GM19240 (cell line): ENCODE data around the gene WFDC10A.
"Not testable (repeated sequence)": the region's sequence is repeated elsewhere in the genome, so short reads cannot be mapped to it uniquely, and the experiment has no call there.

Experiments used
- DNase-seq: peaks from one replicate; pipeline ENCODE4 v3.0.0; 2011; ENCODE audit warnings: low spot score; ENCODE audit not compliant: insufficient read length

The WFDC10A gene

DNA sequence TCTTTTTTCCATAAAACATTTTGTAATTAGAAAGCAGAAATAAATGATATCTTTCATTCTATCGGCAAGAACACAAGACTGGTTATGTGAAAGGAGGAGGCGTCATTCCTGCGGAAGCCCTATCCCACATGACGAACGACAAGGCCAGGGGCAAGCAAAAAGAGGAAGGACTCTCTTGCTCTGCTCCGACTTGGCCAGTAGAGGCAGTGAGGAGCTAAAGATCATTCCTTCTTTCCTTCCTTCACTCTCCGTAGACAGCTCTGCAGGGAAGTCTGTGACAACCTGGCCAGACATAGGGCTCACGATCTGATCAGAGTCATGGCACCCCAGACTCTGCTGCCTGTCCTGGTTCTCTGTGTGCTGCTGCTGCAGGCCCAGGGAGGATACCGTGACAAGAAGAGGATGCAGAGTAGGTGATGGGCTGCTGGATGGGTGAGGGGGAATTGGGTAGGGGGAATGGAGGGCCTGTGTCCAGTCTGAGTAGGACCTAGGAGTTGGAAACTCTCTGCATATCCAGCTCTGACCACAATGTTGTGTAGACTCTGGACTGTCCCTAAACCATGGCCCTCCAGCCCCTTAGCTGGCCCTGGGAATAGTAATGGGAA lies at the start of gene WFDC10A:
TSS of gene WFDC10A (plus strand) at position 244 of the 605 bp plus-strand sequence. CDS start at position 319, 75 bp downstream.
- DNase-seq = peak; percentile 34

DNA sequence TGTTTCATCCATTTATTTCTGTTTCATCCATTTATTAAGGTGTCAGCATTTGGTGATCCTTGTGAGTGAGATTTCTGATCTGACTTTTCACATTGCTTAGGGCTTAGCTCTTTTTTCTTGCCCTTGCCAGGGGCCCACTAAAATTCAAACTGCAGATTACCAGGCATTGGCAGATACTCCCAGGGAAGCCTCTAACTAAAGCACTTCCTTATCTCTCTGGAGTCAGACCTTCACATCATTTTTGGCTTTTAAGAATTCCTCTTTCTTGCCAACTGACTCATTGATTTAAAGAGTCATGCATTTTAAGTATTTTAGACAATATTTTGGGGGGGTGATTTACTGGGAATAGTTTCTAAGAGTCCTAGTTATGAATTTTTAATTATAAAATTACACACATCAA lies 47.8 kb upstream of the WFDC10A start:
- DNase-seq = no peak

DNA sequence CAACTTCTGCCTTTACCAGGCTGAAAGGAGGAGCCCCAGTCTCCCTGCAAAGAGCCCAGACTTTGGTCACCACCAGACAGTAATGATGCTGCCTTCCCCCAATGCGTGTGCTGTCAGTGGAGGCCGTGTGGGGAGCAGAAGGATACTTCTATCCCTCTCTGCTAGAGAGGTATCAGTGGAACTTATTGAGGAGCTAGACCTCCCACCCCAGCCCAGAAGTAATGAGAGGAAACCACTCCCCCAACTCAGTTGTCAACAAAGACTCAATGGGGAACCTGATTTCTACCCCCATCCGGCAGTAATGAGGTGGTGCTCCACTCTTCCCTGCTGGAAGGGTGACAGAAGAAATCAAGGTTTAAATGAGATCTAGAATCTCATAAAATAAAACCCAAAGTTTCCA lies 46.0 kb upstream of the WFDC10A start:
- DNase-seq = no peak

DNA sequence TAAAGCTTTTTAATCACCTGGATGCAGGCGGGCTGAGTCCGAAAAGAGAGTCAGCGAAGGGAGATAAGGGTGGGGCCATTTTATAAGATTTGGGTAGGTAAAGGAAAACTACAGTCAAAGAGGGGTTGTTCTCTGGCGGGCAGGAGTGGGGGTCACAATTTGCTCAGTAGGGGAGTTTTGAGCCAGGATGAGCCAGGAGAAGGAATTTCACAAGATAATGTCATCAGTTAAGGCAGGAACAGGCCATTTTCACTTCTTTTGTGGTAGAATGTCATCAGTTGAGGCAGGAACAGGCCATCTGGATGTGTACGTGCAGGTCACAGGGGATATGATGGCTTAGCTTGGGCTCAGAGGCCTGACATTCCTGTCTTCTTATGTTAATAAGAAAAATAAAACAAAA lies 45.2 kb upstream of the WFDC10A start:
- DNase-seq = not testable (repeated sequence)

DNA sequence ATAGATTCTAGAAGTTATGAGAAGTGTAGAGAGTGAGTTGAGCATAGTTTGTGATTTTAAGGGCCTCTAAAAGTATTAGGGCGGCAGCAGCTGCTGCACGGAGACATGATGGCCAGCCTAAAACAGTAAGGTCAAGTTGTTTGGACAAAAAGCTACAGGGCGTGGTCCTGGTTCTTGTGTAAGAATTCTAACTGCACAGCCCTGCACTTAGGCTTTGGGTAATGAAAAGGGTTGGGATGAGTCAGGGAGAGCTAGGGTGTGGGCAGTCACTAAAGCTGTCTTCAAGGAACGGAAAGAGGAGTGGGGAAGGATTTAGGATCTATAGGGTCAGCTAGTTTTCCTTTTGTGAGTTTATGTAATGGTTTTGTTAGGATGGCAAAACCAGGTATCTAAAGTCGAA lies 43.6 kb upstream of the WFDC10A start:
- not testable (repeated sequence) for DNase-seq

DNA sequence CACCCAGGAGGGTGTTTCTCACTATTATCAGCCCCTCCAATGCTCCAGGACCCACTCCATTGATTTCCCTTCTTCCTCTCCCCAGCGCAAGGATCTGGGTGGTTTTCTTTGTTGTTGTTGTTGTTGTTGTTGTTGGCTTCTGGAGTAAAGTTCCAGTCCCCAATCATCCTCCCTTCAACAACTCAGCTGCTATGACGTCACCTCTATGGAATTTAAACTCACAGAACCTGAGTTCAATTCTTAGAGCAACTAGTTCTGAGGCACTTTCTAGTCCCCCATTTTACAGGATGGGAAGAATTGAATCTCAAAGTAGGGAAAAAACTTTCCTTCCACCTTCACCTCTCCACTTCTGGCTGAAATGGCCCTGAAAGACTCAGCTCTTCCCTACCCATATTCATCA lies 40.7 kb upstream of the WFDC10A start:
- DNase-seq = no peak

DNA sequence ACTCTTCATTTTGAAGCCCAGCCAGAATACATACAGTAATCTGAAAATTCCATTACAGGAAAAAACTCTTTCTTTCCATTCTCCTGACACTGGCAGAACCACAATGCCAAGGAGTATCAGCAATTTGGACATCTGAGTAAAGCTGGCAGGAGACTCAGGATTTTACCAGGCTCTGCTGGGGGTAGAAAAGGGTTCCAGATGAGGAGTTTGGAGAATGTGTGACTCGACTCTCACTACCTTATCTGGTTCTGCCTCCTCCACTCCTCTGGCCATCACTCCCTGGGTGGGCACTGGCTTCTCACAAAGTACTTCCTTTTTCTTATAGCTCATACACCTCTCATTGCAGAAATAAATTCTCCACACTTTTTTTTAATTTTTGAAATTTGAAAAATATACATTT lies 39.8 kb upstream of the WFDC10A start:
- DNase-seq = no peak

DNA sequence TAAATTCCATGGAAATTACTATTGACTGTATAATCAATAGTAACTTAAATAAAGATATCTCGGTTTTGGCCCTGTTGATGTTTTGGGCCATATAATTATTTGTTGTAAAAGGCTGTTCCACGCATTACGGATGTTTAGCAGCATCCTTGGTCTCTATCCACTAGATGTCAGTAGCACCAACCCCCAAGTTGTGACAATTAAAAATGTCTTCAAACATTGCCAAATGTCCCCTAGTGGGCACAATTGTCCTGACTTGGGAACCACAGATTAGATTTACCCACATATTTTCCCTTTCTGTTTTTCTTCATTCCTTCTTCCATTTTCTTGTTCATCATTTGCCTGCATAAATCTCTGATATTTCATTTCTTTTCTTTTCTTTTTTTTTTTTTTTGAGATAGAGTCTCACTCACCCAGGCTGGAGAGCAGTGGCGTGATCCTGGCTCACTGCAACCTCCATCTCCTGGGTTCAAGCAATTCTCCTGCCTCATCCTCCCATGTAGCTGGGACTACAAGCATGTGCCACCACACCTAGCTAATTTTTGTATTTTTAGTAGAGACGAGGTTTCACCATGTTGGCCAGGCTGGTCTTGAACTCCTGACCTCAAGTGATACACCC lies 36.9 kb upstream of the WFDC10A start:
- peak; percentile 18 for DNase-seq

DNA sequence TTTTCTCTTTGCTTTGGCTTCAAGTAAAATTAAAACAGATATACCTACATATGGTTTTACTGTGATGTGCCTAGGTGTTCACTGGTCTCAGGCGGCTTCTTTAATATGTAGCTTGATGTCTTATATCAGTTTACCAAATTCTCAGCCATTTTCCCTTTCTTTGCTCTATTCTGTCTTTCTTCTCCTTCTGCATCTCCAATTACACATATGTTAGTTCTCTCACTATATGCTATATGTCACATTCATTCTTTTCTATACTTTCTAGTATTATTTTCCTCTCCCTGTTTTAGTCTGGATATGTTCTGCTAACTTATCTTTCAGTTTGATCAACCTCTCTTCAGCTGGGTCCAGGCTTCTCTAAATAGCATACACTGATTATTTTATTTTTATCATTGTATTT lies 36.0 kb upstream of the WFDC10A start:
- no peak for DNase-seq

DNA sequence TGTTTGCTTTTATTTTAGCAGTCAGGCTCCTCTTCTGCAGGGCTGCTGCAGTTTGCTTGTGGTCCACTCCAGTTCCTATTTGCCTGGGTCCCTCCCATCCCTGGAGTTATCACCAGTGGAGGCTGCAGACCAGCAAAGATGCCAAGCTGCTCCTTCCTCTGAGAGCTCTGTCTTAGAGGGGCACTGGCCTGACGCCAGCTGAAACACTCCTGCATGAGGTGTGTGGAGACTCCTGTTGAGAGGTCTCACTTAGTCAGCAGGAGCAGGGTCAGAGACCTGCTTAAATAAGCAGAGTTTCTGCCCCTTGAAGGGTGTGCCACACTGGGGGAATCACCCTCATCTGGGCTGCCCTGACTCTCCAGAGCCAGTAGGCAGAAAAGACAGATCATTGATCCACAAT lies 34.3 kb upstream of the WFDC10A start:
- DNase-seq = no peak

DNA sequence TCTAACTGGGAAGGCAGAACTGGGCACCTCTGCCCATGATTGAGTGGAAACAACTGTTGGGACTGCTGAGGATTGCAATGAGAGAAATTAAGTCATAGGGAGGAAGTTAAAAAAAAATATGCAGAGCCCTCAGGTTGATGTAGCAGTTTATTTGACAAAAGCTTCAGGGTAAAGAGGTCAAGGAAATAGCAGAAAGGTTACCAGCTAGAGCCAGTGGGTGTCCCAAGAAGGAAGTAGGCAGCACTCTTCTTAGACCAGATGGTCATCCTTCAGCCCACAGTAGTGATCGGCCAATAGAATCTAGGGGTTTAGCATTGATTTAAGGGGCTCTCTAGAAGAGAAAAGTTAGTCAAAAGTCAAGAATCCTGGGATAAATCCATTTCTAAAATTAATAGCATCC lies 21.7 kb upstream of the WFDC10A start:
- no peak for DNase-seq

DNA sequence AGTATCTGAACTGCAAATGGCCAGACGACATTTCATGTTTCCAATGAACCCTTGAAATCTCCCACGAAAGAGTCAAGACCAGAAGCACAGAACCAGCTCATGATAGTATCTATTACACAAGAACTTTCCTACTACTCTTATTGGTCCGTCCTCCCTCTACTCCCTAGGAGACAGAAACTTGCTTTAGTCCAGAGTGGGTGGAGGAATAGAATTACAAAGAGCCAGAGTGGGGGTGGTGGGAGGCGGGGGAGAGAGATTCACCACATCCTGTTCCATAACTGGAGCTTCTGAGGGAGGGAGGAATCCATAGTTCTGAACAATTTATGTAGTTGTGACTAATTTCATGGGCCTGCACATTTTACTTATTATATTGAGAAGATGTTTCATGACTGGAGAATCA lies 18.5 kb upstream of the WFDC10A start:
- no peak for DNase-seq

DNA sequence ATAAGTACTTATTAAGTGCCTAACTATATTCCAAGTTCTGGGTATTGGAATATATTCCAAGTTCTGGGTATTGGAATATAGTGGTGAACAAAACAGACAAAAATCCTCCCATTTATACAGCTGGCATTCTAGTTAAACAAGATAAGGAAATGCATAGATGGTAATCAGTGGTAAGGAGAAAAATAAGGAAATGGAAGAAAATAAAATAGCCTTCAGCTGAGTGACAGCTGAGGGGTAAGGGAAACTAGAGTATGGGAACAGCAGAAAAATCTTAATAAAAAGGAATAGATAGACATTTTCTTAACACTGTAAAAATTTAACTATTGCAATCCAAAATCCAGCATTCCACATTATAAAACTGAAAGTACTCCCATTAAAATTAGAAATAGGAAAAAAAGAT lies 17.2 kb upstream of the WFDC10A start:
- DNase-seq = no peak

DNA sequence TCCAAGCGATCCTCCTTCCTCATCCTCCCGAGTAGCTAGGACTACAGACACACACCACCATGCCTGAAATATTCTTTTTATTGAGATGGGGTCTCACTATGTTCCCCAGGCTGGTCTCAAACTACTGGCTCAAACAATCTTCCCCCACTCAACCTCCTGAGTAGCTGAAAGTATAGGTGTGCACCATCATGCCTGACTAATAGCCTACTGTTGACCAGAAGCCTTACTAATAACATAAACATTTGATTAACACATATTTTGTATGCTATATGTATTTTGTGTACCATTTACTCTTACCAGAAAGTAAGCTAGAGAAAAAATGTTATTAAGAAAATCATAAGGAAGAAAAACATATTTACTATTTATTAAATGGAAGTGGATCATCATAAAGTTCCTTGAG lies 11.9 kb upstream of the WFDC10A start:
- no peak for DNase-seq

DNA sequence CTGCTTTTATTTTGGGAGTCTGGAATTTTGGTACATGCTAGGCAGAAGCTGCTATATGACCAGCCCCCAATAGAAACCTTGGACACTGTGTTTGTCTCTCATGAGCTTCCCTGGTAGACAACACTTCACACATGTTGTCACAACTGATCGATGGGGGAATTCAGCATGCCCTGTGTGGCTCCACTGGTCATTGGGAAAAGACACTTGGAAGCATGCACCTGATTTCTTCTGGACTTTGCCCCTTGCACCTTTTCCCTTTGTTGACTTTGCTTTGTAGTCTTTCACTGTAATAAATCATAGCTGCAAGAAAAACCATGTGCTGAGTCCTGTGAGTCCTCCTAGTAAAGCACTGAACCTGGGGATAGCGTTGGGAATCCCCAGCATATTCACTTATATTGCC lies 7.9 kb upstream of the WFDC10A start:
- DNase-seq = no peak

DNA sequence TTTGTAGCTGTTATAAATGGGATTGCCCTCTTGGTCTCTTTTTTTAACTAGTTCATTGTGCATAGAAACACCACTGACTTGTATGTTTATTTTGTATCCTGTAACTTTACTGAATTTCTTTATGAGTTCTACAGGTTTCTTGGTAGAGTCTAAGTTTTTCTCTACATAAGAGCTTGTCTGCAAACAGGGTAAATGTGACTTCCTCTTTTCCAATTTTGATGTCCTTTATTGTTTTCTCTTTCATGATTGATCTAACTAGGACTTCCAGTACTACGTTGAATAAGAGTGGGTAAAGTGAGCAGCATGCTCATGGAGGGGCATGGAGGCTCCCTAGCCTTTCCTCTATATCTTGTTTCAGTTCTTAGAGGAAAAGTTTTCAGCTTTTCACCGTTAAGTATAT lies 3.0 kb upstream of the WFDC10A start:
- no peak for DNase-seq

DNA sequence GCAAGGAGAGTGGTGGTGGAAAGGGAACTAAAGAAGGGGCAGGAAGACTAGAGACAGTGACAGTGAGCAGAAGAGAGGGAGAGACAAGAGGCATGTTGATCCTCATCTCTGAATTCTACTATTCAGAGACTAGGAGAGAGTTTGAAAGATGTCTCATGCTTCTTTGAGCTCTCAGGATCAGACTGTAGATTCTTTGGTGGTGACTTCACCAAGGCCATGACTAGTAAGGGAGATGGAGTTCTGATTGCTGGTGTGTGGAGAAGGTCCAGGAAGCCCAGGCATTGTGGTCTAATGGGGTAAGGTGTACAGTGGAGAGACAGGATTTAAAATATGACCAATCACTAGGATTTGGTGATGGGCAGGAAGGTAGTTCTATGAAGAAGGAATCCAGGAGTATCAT lies 832 bp downstream of the WFDC10A start:
- DNase-seq = no peak

DNA sequence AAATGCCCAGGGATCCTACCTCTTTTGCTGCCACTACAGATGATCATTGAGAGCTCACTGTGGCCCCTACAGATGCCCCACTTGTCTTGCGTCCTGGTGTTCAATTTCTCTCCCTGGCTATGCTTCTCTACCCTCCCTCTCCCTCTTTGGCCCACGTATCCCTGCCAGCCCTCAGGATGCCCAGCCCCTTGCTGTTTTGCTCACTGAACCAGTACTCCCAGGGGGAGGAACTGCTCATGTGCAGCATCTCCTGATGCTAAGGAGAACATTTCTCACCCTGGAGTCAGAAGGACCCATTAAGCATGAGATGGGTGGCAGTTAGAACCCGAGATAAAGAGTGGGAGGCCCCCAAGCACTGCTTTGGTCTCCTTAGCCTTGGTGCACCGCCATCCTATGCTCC lies 1.6 kb downstream of the WFDC10A start, which contains the start of gene WFDC9:
TSS of gene WFDC9 (minus strand) at position 101 of the 400 bp plus-strand sequence. CDS start 21,103 bp downstream, outside the sequence.
- DNase-seq = no peak

DNA sequence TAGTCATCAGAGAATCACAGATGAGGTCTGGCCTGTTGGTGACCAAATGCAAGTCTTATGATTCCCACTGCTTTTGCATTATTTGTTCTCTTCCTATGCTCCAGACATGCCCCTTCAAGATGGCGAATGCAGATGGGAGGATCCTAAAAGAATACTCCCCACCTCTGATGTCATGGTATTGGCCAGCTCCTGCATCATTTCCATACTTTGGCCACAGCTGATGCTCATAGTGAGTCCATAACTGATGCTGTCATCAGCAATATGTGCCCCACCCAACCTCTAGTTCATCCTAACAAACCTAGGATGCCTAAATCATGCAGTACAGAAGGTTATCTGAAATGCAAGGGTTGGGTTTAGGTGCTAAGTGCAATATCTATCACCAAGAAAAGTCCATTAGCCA lies 7.0 kb downstream of the WFDC10A start:
- no peak for DNase-seq

DNA sequence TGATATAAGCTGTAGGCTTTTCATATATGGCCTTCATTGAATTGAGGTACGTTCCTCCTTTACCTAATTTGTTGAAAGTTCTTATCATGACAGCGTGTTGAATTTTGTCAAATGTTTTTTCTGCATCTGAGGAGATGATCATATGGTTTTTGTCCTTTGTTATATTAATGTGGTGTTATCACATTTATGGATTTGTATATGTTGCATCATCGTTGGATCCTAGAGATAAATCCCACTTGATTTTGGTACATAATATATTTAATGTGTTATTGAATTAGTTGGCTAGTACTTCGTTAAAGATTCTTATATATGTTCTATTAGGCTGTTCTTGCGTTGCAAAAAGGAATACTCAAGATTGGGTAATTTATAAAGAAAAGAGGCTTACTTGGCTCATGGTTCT lies 10.1 kb downstream of the WFDC10A start:
- DNase-seq = no peak

DNA sequence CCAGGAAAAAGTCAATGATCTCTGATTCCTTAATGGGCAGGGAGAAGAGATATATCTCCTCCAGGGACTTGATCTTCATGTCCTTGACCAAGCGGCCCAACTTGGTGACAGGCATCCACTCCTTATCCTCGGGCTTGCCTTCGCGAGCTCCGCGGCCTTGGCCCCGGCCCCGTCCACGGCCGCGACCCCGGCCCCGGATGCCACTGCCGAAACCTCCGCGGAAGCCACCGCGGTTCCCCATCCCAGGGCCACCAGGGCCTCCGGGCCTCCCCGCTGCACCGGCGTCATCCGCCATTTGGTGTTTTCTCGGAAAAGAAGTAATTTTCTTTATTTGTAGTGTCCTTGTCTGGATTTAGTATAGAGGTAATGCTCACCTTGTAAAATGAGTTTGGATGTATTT lies 11.5 kb downstream of the WFDC10A start:
- not testable (repeated sequence) for DNase-seq

DNA sequence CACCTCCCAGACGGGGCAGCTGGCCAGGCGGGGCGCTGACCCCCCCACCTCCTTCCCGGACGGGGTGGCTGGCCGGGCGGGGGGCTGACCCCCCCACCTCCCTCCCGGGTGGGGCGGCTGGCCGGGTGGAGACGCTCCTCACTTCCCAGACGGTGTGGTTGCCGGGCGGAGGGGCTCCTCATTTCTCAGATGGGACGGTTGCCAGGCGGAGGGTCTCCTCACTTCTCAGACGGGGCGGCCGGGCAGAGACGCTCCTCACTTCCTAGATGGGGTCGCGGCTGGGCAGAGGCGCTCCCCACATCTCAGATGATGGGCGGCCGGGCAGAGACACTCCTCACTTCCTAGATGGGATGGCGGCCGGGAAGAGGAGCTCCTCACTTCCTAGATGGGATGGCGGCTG lies 16.3 kb downstream of the WFDC10A start:
- not testable (repeated sequence) for DNase-seq

DNA sequence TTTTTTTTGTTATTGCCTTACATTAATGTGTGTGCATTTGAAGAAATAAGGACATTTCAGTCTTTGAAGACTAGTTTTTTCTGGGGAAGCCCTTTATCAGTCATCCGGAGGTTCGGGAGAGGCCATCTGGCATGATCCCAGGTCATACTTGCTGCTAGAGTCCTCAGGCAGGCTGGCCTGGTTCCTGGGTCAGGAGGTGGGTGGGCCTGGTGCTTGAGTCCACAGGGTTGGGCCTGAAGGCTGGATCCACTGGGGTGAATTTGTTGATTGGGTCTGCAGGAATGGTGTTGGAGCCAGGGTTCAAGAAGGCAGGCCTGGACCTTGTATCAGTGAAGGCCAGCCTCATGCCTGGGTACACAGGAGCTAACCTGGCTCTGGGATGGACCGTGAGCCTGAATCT lies 17.3 kb downstream of the WFDC10A start:
- no peak for DNase-seq
